Left lobe of liver (tissue), 2 donors: ENCODE results near the gene LRRD1. TPM values are rescaled to one million over a fixed set of nuclear protein-coding genes. Genes with fewer than 3 reads are reported as not detected.
"Not testable (repeated sequence)": the region's sequence is repeated elsewhere in the genome, so short reads cannot be mapped to it uniquely, and the experiment has no call there.

Experiments used
- ATAC-seq: fragments of 200-7000 bp; cut with Tn5 transposase; one replicate; pipeline ENCODE4 v1.9.1; 2020; ENCODE audit warnings: mild to moderate bottlenecking, moderate library complexity
- DNase-seq: peaks from one replicate; pipeline ENCODE4 v3.0.0-alpha.2; 2020; ENCODE audit warnings: low spot score
- total RNA-seq: library from RNA; stranded (reverse); gene quantifications from one replicate; pipeline ENCODE4 v1.2.1, GENCODE V29; 2021
- donor health status: DM: no; HTN: no; CAD: no; lungs with moderate emphysema.
- donor health status: DM: no; HTN: yes; CAD: no.

LRRD1 gene
- not detected for total RNA-seq

GRCh38 chr7:92178928-92179924, at the start of gene LRRD1:
Gene LRRD1, minus strand, starts transcription at chr7:92179142. Its CDS starts 13,940 bp downstream, at chr7:92165202.
- ATAC-seq, result peak; percentile 100
- DNase-seq, result peak; percentile 91

GRCh38 chr7:92228742-92229141, 49.8 kb upstream of the LRRD1 start:
- ATAC-seq (no peak), DNase-seq (no peak)

GRCh38 chr7:92228100-92228499, 49.2 kb upstream of the LRRD1 start:
- ATAC-seq, result no peak
- DNase-seq, result no peak

GRCh38 chr7:92226981-92227380, 48.0 kb upstream of the LRRD1 start:
- DNase-seq (no peak), ATAC-seq (no peak)

DNA sequence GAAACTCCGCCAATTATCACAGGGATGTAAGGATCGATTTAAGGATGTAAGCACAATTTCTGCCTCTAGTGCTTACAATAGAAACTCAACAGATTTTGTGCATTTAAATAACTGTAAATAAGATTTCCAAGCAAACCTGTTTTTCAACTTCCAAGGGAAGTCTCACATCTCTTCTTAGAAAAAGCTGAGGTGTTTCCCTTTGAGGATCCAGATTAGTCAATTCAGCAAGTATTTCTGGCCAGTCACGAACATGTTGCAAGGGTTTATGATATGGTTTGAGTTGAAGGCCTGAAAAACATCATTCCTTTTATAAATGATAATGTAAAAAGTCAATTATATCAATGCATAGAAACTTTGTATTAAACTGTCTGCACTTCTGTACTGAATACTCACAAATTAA, 42.8 kb upstream of the LRRD1 start:
- ATAC-seq (no peak), DNase-seq (no peak)

DNA sequence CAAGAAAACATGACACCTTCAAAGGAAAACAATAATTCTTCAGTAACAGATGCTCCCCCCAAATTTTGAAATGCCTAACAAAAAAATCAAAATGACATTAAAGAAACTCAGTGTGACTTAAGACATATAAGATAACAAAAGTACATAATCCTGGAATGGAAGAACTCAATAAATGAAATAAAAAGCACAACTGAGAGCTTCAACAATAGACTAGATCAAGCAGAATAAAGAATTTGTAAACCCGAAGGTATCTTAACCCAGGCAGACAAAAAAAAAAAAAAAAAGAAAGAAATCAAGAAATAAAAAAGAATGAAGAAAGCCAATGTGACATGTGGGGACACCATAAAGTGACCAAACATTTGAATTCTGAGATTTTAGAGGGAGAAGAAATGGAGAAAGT, 27.7 kb upstream of the LRRD1 start:
- DNase-seq (no peak), ATAC-seq (no peak)

DNA sequence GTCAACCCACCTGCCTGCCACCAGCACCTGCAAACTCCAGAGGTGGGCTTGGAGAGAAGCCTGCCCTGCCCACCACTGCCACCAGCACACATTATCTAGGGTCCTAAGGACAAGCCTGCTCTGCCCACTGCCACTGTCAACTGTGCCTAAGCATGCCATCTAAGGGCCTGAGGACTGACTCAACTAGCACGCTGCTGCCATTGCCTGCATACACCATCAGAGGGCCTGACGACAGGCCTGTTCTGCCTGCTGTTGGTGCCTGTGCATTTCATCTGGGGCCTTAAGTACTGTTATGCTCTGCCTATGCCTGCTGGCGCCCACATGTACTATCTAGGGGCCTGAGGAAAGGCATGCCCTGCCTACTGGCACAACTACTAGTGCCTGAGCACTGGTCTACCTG, 27.0 kb upstream of the LRRD1 start:
- DNase-seq (no peak), ATAC-seq (no peak)

GRCh38 chr7:92200791-92201190, 21.8 kb upstream of the LRRD1 start:
- no peak for DNase-seq
- no peak for ATAC-seq

GRCh38 chr7:92192326-92192725, 13.4 kb upstream of the LRRD1 start:
- no peak for DNase-seq
- ATAC-seq, result no peak

- DNase-seq, ATAC-seq: not testable (repeated sequence)
Observed at GRCh38 chr7:92189246-92189645, 10.3 kb upstream of the LRRD1 start.

GRCh38 chr7:92184294-92184693, 5.4 kb upstream of the LRRD1 start:
- DNase-seq, ATAC-seq: not testable (repeated sequence)

DNA sequence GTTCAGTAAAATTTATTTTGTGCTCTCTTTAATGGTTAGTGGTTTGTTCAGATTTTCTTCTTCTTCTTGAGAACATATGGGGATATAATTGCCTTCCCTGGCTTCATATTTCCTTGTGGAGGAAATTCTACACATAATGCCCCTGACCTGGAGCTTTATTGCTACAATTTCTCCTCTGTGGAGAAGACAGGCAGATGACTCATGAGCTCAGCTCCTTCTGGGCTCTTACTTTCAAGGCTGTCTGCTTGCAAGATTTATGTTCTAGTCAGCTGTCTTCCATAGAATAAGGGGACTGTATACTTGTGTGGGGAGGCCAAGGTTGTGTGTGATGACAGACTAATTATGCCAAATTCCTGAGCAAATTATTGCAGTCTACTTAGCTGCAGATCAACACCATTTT, 1.6 kb downstream of the LRRD1 start:
- no peak for ATAC-seq
- no peak for DNase-seq

GRCh38 chr7:92169529-92169928, 9.4 kb downstream of the LRRD1 start:
- not testable (repeated sequence) for ATAC-seq, DNase-seq

- no peak for ATAC-seq
Observed at GRCh38 chr7:92161271-92161670, 17.7 kb downstream of the LRRD1 start.

DNA sequence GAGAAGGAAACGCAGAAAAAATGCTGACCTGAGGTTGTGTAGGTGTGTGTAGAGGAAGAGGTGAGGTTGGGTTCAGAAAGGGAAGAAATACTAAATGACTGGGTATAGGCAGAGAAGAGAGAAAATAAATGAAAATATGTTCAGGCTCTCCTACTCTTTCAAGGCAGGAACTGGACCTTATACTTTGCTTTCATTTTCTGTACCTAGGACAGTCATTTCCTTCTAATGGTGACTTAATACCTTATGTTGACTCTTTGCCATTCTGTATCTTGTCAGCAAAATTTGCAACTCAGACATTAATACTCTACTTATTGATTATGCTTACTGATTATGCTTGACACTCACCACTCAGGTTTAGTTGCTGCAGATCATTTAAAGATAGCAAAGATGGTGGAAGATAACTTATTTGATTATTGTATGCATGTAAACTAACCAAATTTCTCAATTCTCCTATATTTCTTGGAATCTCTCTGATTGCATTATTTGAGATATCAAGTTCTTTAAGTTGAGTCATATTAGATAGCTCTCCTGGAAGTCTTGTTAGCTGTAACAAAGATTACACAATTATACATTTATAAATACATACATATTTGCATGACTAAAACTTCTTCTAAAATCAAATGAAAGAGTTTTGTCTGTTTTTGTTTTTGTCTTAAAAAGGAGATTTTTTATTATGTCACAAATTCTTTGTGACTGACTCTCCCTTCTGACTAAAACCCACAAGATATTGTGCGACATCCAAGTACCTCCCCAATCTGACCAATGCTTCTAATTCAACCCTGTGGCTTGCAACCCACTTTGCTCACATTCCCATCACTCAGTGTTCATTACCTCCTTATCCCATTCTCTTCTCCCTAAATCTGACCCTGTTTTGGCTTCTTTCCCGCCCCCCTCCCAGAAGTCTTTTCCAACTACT, 20.0 kb downstream of the LRRD1 start:
- DNase-seq, result no peak
- ATAC-seq, result no peak

More at GRCh38 chr7:92161271-92161670, 17.7 kb downstream of the LRRD1 start:
- DNase-seq, result no peak

GRCh38 chr7:92156990-92157389, 22.0 kb downstream of the LRRD1 start:
- no peak for ATAC-seq
- no peak for DNase-seq

DNA sequence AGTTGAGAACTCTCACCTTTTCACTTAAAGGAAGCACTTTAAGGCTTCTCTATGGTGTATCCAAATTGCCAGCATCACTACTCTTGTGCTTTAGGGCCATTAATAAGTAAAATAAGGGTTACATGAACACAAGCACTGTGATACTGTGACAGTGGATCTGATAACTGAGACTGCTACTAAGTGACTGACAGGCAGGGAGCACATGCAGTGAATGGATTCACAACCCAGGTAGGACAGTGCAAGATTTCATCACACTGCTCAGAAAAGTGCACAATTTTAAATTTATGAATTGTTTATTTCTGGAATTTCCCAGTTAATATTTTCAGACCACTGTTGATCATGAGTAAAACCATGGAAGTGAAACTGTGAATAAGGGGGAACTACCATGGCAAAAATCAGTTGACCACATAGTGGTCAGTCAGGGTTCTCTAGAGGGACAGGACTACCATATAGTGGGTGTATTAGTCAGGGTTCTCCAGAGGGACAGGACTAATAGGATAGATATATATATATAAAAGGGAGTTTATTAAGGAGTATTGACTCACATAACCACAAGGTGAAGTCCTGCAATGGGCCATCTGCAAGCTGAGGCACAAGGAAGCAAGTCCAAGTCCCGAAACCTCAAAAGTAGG, 23.7 kb downstream of the LRRD1 start:
- ATAC-seq, result no peak

DNA sequence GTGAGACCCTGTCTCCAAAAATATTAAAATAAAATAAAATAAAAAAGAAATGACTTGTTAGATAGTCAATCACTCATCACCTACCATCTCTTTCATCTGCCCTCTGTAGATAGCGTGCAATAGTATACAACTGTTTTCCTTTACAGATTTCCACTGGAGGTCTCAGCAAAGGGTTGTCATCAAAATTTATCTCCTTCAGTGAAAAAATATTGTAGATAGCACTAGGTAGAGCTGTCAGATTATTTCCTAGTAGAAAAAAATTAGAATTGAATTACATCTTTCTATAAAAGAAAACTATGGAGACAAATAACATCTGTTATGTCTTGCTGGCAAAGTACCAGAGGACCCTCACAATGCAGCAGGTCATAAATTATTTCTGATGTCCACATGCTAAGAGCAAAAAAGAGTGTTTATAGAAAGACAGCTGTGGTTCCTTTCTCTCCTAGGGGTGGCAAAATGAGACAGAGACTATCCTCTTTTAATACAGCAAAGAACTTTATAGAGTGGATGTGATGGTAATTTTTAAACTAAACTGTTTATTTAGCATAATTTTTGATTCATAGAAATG, 28.4 kb downstream of the LRRD1 start:
- ATAC-seq, result no peak
- no peak for DNase-seq

More for the DNA sequence above, 23.7 kb downstream of the LRRD1 start:
- no peak for DNase-seq

- DNase-seq, result no peak
- ATAC-seq, result no peak
Observed at GRCh38 chr7:92149736-92150239, 29.2 kb downstream of the LRRD1 start.

- not testable (repeated sequence) for ATAC-seq, DNase-seq
Observed at GRCh38 chr7:92143192-92143880, 35.6 kb downstream of the LRRD1 start.
